ENCODE results near the gene FAM24A.

The FAM24A gene

GRCh38 chr10:122957474-122957873 is 47.1 kb downstream of the FAM24A start:
- no peak for FAIRE-seq
- no peak for DNase-seq (ENCODE audit: insufficient read length, low spot score)
- no peak for TF ChIP-seq POU2F2 (IDR thresholded peaks at IDR 0.05; ENCODE audit: low read depth, low read length)
- TF ChIP-seq TAF1 (IDR thresholded peaks at IDR 0.05; ENCODE audit: low read depth, low read length) = no peak
- no peak for TF ChIP-seq PAX5 (IDR thresholded peaks at IDR 0.05; ENCODE audit: insufficient read depth, low read length, severe bottlenecking)
- TF ChIP-seq SPI1 (IDR thresholded peaks at IDR 0.05; ENCODE audit: low read depth, low read length) = no peak
- no peak for TF ChIP-seq POLR2AphosphoS5 (IDR thresholded peaks at IDR 0.05; ENCODE audit: low read depth, low read length)
- no peak for TF ChIP-seq POLR2A (IDR thresholded peaks at IDR 0.05; ENCODE audit: low read depth, low read length)

GRCh38 chr10:122962405-122962804 is 52.0 kb downstream of the FAM24A start:
- DNase-seq (ENCODE audit: insufficient read length, low spot score) = no peak
- FAIRE-seq = no peak
- no peak for TF ChIP-seq POLR2A (IDR thresholded peaks at IDR 0.05; ENCODE audit: low read depth, low read length)
- TF ChIP-seq POLR2AphosphoS5 (IDR thresholded peaks at IDR 0.05; ENCODE audit: low read depth, low read length) = no peak
- no peak for TF ChIP-seq PAX5 (IDR thresholded peaks at IDR 0.05; ENCODE audit: insufficient read depth, low read length, severe bottlenecking)
- TF ChIP-seq POU2F2 (IDR thresholded peaks at IDR 0.05; ENCODE audit: low read depth, low read length) = no peak
- TF ChIP-seq TAF1 (IDR thresholded peaks at IDR 0.05; ENCODE audit: low read depth, low read length) = no peak
- TF ChIP-seq SPI1 (IDR thresholded peaks at IDR 0.05; ENCODE audit: low read depth, low read length) = no peak
